Keratinocyte (primary cell): Measurements from ENCODE around the gene ARMC9.

Source experiments
- EZH2 ChIP-seq: IDR thresholded peaks from one replicate; pipeline ENCODE4 v1.6.1; 2012; ENCODE audit warnings: inconsistent platforms, mild to moderate bottlenecking, low read length, moderate library complexity
- TF ChIP-seq, protein P1 (sequence below), 3 experiments: IDR thresholded peaks in 1 of 3; conservative IDR thresholded peaks in 1 of 3; optimal IDR thresholded peaks in 1 of 3; 2 replicates in 2 of 3; 3 replicates in 1 of 3; pipeline versions ENCODE3 to v1.5.1; 2011; ENCODE audit warnings: low read length in 3 of 3, mild to moderate bottlenecking in 3 of 3, moderate library complexity in 2 of 3, control low read depth in 1 of 3, inconsistent platforms in 1 of 3; ENCODE audit not compliant: insufficient read depth in 2 of 3; ENCODE audit errors: extremely low read depth in 1 of 3

DNA sequence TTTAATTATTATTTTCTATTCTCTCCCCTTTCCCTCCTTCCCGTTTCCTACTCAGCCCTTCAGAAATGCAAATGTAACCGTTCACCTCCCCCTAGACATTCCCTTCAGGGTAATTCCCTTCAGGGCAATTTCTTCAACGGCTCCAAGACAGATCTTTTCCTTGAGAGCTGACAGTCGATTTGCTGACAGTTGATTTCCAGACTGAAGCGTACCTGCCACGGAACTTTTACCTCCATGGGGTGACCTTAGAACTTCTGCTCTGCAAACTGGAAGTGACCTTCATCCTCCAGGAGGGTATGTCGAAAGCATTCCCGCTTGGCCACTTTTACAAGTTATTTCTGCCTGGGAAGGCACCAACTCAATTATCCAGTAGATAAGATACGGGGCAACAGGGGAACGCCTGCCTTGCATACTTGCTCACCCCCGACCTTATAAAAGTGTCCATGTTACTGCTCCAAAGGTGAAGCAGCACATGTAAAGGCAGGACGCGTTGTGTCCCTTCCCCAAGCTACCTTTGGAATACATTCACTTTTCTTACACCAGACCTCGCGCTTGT, 215.6 kb downstream of the ARMC9 start:
- TF ChIP-seq, protein P1, sequence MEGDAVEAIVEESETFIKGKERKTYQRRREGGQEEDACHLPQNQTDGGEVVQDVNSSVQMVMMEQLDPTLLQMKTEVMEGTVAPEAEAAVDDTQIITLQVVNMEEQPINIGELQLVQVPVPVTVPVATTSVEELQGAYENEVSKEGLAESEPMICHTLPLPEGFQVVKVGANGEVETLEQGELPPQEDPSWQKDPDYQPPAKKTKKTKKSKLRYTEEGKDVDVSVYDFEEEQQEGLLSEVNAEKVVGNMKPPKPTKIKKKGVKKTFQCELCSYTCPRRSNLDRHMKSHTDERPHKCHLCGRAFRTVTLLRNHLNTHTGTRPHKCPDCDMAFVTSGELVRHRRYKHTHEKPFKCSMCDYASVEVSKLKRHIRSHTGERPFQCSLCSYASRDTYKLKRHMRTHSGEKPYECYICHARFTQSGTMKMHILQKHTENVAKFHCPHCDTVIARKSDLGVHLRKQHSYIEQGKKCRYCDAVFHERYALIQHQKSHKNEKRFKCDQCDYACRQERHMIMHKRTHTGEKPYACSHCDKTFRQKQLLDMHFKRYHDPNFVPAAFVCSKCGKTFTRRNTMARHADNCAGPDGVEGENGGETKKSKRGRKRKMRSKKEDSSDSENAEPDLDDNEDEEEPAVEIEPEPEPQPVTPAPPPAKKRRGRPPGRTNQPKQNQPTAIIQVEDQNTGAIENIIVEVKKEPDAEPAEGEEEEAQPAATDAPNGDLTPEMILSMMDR (optimal IDR thresholded peaks at IDR 0.05 in 1 of 3, IDR thresholded peaks at IDR 0.05 in 1 of 3, conservative IDR thresholded peaks at IDR 0.05 in 1 of 3; ENCODE audit: extremely low read depth in 1 of 3, insufficient read depth in 2 of 3, low read length in 3 of 3) = no peak
- TF ChIP-seq EZH2 = no peak
